ENCODE data around the gene TAF9.
"Not testable (repeated sequence)": the region's sequence is repeated elsewhere in the genome, so short reads cannot be mapped to it uniquely, and the experiment has no call there.

TAF9 gene

GRCh38 chr5:69335341-69335935, 33.9 kb downstream of the TAF9 start:
- DNase-seq (ENCODE audit: low read depth in 2 of 2) = no peak

GRCh38 chr5:69334793-69335268, 34.5 kb downstream of the TAF9 start:
- peak; percentile 55 to 67 for DNase-seq (ENCODE audit: low read depth in 2 of 2)

GRCh38 chr5:69333668-69334315, 35.5 kb downstream of the TAF9 start:
- DNase-seq (ENCODE audit: low read depth in 2 of 2) = not testable (repeated sequence)

- DNase-seq (ENCODE audit: low read depth in 2 of 2) = no peak
These were observed 37.5 kb downstream of the TAF9 start for GRCh38 chr5:69331528-69332445.

GRCh38 chr5:69329905-69330489, 39.3 kb downstream of the TAF9 start:
- no peak for DNase-seq (ENCODE audit: low read depth in 2 of 2)

GRCh38 chr5:69326365-69326764, 43.0 kb downstream of the TAF9 start:
- no peak for DNase-seq (ENCODE audit: low read depth in 2 of 2)

GRCh38 chr5:69317391-69317790, 51.9 kb downstream of the TAF9 start:
- DNase-seq (ENCODE audit: low read depth in 2 of 2) = no peak

- DNase-seq (ENCODE audit: low read depth in 2 of 2) = no peak
These were observed 53.3 kb downstream of the TAF9 start for GRCh38 chr5:69315972-69316371.

Measured in stimulated activated CD8-positive, alpha-beta memory T cell treated with anti-CD3 and anti-CD28 coated beads, Interleukin-15, amount 100 ng/mL, for 48 hours (primary cell).